Fibroblast of skin of back (primary cell): ENCODE results near the gene CAVIN3.
"Not testable (repeated sequence)": the region's sequence is repeated elsewhere in the genome, so short reads cannot be mapped to it uniquely, and the experiment has no call there.

Source experiments
- DNase-seq: peaks from one replicate; pipeline ENCODE4 v3.0.0-alpha.2; 2013

Gene CAVIN3

GRCh38 chr11:6323291-6323905, 3.1 kb upstream of the CAVIN3 start:
- DNase-seq, result no peak

- DNase-seq, result peak; percentile 74
Measured at GRCh38 chr11:6321961-6322362, 1.7 kb upstream of the CAVIN3 start.

GRCh38 chr11:6321356-6321755, 1.1 kb upstream of the CAVIN3 start:
- DNase-seq, result no peak

GRCh38 chr11:6319704-6320410, 444 bp downstream of the CAVIN3 start:
- DNase-seq, result peak; percentile 97

- peak; percentile 62 for DNase-seq
Measured at GRCh38 chr11:6319001-6319703, 1.1 kb downstream of the CAVIN3 start.

GRCh38 chr11:6318204-6318603, 2.1 kb downstream of the CAVIN3 start:
- no peak for DNase-seq

GRCh38 chr11:6315811-6316425, 4.4 kb downstream of the CAVIN3 start:
- DNase-seq, result peak; percentile 66

- no peak for DNase-seq
Measured at GRCh38 chr11:6312106-6312505, 8.2 kb downstream of the CAVIN3 start.

GRCh38 chr11:6307876-6308275, 12.4 kb downstream of the CAVIN3 start:
- DNase-seq, result peak; percentile 55

- DNase-seq, result no peak
Measured at GRCh38 chr11:6305297-6305696, 15.0 kb downstream of the CAVIN3 start.

- no peak for DNase-seq
Measured at GRCh38 chr11:6303661-6304060, 16.6 kb downstream of the CAVIN3 start.

GRCh38 chr11:6301096-6301495, 19.2 kb downstream of the CAVIN3 start:
- DNase-seq, result no peak

GRCh38 chr11:6300325-6300724, 20.0 kb downstream of the CAVIN3 start:
- no peak for DNase-seq

GRCh38 chr11:6298605-6299004, 21.7 kb downstream of the CAVIN3 start:
- peak; percentile 26 for DNase-seq

- DNase-seq, result no peak
Measured at GRCh38 chr11:6297831-6298230, 22.5 kb downstream of the CAVIN3 start.

- no peak for DNase-seq
Measured at GRCh38 chr11:6285019-6285418, 35.3 kb downstream of the CAVIN3 start.

GRCh38 chr11:6284250-6284649, 36.1 kb downstream of the CAVIN3 start:
- no peak for DNase-seq

- DNase-seq, result no peak
Measured at GRCh38 chr11:6283453-6284023, 36.8 kb downstream of the CAVIN3 start.

- not testable (repeated sequence) for DNase-seq
Measured at GRCh38 chr11:6280809-6281208, 39.5 kb downstream of the CAVIN3 start.

GRCh38 chr11:6273188-6273587, 47.1 kb downstream of the CAVIN3 start:
- no peak for DNase-seq

- DNase-seq, result no peak
Measured at GRCh38 chr11:6271598-6271997, 48.7 kb downstream of the CAVIN3 start.

- no peak for DNase-seq
Measured at GRCh38 chr11:6270584-6271246, 49.6 kb downstream of the CAVIN3 start.
